Thyroid gland (tissue), 4 donors: Measurements from ENCODE around the gene SLC6A3.

Experiments
- POLR2A ChIP-seq, 2 donors: fragments of 450-650 bp; IDR thresholded peaks; one replicate each; pipeline ENCODE4 v1.6.1; 2017; ENCODE audit warnings: antibody characterized with exemption in 2 of 2, mild to moderate bottlenecking in 2 of 2, moderate library complexity in 1 of 2
- TF ChIP-seq, protein P1 (sequence below), 6 experiments: fragments of 200-600 bp in 3 of 6; fragments of 450-650 bp in 3 of 6; sonication (generic) in 3 of 6; IDR thresholded peaks; one replicate each; pipeline ENCODE4 v1.5.1; 2016 to 2019; ENCODE audit warnings: antibody characterized with exemption in 6 of 6, mild to moderate bottlenecking in 2 of 6, inconsistent platforms in 1 of 6, moderate library complexity in 1 of 6

DNA sequence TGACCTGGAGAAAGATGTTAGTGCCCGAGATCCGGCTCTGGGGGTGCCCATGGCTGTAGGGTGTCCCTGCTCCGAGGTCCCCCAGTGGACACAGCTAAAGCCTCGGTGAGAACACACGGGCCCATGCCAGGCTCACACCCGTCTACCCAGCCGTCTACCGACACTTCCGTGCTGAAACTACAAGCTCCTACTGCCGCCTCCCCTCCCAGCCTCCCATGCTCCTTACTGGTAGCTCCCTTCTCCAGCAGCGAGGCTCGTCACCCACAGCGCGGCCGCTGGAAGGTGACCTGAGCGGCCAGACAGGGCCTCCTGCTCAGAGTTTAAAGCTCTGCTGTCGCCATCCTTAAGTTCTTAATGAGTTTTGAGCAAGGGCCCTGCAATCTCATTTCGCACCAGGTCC, 67.1 kb downstream of the SLC6A3 start:
- TF ChIP-seq, protein P1, sequence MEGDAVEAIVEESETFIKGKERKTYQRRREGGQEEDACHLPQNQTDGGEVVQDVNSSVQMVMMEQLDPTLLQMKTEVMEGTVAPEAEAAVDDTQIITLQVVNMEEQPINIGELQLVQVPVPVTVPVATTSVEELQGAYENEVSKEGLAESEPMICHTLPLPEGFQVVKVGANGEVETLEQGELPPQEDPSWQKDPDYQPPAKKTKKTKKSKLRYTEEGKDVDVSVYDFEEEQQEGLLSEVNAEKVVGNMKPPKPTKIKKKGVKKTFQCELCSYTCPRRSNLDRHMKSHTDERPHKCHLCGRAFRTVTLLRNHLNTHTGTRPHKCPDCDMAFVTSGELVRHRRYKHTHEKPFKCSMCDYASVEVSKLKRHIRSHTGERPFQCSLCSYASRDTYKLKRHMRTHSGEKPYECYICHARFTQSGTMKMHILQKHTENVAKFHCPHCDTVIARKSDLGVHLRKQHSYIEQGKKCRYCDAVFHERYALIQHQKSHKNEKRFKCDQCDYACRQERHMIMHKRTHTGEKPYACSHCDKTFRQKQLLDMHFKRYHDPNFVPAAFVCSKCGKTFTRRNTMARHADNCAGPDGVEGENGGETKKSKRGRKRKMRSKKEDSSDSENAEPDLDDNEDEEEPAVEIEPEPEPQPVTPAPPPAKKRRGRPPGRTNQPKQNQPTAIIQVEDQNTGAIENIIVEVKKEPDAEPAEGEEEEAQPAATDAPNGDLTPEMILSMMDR (IDR thresholded peaks at IDR 0.05) = no peak
- TF ChIP-seq POLR2A (IDR thresholded peaks at IDR 0.05) = no peak
